GM18508 (cell line): ENCODE results near the gene PXDN.
"Not testable (repeated sequence)": the region's sequence is repeated elsewhere in the genome, so short reads cannot be mapped to it uniquely, and the experiment has no call there.

Experiments used
- ATAC-seq: cut with Tn5 transposase; IDR thresholded peaks from one replicate; pipeline ENCODE4 v1.9.1; 2021; ENCODE audit warnings: moderate number of reproducible peaks; ENCODE audit not compliant: insufficient read depth, unreplicated experiment

PXDN gene

DNA sequence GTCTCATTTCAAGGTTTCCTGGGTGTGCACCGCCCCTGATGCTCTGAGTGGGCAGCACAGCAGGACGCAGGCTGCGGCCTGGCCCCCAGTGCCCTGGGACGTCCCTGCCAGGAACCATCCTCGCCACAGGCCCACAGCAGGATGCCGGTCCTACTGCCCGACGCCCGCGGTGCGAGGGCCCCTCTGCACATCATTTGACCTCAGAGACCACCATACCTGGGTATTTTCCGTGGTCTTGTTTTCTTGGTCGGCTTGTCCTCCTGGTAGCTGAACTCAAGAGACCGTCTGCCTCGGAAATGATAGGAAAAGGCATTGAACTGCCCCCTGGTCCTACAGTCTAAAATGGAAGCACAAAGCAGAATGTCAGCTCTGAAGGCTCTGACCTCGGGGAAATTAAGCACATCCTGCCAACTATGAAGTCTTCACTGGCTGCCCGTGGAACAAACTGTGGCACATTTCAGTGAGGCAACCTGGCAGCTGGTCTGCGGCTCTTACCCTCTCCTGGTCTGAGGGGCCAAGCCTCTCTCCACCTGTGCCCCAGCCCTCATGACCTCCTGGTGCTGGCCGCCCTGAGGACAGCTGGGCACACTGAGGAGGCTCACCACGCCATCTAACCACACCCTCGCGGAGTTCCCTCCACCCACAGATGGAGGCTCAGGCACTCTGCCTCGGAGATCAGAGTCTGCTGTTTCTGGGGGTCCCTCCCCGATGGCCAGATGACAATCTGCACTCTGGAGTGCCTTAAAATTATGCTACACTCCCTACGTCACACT, 105.0 kb downstream of the PXDN start:
- no peak for ATAC-seq

DNA sequence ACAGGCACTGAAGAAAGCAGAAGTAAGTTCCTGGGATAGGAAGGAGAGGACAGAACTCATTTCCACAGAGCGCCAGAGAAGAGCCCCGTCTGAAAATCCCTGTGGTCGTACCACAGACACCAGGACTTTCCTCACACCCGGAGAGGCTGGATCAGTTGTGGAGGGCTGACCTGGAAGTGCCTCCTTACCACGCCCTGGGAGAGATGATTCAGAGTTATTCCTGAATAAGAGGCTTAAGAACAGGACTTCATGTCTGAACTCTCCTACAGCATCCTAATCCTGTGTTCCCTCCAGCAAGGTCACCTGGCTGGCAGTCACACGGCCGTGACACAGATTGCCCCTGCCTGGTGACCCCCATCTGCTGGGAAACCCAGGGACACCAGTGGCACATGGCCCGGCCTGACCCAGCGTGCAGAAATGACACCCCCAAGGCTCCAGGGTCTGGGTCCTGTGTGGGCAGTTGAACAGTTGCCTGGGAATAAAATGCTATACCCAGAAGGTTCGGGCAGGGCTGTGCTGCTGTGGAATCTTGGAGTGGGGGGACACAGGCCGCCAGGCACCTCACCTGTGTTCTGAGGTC, 105.9 kb downstream of the PXDN start:
- ATAC-seq = no peak

DNA sequence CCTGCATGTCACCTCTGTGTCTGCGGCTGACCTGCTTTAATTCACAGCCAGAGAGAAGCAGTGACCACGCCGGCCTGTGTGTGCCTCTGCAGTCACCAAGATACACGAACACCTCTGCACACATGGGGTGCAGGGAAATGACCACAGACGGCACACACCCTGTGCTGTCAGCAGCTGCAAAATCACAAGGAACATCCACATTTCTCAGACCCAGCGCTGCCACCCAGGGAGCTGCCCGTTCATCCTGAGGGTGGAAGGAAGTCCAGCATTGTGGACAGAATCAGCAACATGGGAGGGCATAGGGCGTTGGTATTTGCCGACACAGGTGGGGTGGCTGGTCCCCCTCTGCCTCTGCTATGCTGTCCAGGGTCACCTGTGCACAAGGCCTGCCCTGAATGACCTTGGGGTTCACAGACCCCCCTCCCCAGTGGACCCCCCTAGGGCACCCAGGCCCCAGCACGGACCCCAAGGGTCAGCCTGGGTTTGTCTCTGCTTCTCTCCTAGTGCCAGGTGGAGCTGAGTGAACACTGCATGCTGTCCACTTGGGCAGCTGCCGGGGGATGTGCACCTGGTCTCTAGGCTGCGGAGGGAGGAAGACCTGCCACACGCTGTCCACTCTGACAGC, 107.4 kb downstream of the PXDN start:
- no peak for ATAC-seq

DNA sequence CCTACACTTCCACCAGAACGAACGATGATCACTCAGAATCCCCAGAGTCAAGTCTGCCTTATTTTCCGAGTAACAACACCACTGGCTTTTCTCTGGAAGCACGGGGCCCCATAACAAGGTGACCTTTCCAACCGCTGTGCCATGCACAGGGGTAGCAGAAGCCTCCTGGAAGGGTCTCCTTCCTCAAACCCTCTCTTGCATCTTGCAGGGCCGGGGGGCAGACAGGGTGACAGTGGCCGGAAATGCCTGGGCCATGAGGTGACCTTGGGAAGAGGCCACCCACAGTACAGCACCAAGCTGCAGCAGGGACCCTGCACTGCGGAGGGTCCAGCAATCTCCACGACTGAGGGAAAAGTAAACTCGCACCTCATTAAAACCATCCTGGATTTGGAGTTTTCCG, 108.5 kb downstream of the PXDN start:
- no peak for ATAC-seq

DNA sequence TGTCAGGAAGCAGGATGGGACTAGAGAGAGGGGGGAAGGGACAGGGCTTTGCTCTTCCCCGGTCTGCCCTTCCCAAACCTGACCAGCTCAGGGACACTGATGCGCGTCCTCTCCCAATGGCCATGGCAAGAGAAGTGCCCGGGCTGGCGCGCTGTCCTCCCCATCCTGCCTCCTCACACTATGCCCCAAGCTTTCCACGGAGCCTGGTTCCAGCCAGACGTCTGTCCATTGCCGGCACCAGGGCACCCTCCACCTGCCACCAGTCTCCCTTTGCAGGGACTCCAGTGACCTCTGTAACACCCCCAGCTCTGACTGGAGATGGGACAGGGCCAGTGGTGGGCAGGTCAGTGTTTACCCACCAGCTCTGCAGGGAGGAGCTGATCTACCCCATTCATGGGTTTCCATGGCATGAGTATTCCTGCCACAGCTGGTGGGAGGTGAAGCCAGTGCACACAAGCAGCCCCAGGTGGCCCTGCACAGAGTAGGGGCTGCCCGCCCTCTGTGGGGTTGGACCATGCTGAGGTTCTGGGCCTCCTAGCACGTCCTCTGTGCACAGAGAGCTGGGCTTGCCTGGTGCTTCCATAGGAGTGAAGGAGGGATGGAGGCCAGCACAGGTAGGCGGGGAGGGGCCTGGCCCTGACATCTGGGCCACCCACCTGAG, 109.5 kb downstream of the PXDN start:
- ATAC-seq = no peak

DNA sequence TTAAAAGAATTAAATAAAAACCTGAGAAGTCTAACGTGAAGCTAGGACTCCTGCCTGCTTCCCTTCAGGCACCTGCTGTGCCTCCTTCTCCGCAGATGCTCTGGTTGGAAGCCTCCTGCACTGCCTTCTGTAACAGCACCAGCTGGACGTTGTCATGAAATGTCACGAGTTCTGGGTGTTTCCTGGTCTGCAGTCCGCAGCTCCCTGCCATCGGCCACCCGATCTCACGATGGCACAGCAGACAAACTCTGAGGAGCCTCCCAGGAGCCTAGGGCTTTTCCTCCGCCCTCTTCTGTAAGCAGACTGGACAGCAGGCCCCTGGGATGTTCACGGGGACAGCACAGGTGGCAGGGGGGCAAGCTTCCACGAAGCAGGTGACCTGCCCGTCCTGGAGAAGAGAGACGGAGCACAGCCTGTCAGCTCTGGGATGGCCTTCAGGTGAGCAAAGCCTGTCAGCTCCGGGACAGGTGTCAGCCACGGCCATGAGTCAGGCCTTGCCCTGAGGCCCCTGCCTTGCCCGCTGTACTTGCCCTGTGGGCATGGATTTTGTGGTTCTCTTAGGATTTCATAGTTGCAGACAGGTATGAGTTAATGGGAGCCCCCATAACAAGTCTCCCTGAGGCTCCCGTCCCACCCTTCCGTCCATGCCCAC, 110.3 kb downstream of the PXDN start:
- ATAC-seq = no peak

DNA sequence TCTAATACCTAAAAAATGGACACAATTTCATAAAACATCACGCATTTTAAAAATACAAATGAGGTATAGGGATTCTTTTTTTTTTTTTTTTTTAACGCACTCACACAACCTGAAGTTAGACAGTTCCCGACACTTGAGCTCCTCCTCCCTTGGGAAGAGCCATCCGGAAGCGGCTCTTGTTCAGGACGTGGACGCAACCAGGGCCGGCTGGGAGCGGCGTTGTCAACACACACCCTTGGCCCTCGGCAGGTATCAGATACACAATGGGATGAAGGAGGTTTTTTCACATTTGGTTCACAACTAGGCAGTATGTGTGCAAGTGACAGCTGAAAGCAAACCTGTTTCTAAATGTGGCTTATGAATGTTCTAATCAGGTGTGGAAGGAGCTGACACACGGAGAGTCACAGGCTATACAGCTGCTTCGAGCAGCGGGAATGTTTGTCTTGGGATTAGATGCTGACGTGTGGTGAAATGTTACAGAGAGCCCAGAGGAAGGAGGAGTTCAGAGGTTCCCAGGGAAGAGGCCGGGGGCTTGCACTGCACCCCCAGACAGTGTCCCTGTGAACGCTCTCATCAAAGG, 111.1 kb downstream of the PXDN start:
- no peak for ATAC-seq

DNA sequence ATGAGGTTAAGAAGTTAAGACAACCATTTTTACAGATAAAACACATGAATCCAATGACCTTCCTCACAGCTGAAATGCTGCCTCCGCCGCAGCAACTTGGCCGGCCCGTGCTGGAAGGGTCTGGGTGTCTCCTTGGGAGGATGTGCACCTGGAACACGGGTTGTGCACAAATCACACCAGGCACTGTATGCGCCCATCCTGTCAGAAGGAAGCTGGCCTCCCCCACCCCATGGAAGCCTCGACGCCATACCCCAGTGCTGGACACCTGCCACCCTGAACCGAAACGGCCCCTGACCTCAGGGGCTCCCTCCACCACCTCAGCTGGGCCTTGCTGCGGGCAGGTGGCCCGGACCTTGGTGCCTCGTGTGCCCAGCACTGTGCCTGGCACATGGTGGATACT, 111.8 kb downstream of the PXDN start:
- ATAC-seq = no peak

DNA sequence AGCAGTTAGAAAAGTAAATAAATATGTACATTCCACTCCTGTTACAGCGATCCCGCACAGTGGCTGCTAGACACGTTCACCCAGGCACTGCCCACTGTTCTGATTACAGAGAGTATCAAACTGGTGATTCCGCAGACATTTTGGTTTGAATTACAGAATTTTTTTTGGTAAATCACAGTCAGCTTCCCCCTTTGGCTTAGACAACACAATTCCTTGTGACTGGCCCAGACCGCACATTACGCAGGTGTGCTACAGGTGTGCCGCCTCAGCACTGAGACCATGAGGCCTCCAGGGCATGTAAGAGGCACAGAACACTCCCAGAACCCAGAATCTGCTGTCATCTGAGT, 112.3 kb downstream of the PXDN start:
- no peak for ATAC-seq

DNA sequence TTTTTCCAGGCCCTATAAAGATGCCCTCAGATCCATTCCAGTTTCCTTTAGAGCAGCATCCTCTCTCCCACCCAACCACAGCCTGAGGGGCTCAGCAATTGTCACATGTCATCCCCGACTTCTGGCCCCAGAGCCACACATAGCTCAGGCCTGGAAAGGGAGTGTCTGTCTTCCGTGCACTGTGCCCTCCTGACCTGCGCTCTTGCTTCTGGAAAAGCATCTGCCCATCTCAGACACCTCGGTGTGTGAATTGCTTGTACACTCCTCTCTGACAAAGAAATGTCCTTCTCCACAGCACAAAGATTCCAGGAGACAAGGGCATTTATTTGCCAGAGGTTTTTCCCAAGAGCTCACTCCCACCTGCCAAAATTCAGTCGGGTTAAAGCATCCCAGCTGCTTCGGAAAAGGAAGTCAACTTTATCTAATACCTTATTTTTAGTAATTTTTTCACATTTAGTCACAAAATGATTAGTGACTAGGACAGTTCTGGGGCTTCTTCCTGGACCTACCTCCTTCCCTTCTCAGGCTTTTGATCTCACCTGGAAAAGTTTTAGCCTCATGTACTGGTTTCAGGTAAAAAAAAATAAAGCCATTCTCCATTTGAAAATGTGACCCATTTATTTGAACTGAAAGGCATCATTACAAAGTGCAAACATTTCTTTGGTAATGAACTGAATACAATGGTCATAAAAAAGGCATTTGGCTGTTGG, 112.9 kb downstream of the PXDN start:
- ATAC-seq = no peak

DNA sequence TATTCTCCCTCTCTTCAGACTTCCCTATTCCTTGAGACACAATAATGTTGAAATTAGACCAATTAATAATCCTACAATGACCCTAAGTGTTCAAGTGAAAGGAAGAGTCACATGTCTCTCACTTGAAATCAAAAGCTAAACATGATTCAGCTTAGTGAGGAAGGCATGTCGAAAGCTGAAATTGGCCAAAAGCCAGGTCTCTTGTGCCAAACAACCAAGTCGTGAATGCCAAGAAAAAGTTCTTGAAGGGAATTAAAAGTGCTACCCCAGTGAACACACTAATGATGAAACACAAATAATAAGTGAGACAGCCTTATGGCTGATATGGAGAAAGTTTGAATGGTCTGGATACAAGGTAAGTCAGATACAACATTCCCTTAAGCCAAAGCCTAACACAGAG, 115.4 kb downstream of the PXDN start:
- ATAC-seq = no peak

DNA sequence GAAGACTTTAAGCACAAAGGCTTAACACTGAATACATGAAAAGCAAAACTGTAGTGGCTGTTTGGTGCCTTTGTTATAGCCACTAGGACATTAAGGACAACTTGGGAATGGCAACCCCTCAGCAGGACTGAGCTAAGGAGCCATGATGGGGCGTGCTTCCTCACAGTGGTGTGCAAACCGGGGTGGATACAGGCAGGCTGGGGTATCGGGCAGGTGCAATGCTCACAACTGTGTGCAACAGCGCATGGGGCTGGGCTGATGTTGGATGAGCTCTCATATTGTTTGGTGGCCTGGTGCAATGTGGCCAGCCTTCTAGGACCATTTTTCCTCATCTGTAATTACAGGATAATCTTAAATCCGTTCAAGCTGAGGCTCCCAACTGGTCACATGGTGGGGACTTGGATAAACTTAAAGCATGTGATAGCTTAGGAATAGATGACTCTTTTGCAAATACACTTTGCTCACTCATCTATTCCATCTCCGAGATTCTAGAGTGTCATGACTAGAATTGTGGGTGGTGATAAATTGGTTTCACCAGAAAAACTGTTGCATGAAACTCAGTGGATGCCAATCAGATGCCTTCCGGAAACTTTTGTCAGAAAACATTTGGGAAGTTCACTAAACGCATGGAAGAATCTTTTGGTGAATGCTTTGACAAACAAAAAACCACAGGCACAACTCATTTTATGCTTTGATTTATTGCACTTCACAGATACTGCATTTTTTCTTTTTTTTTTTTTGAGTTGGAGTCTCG, 116.5 kb downstream of the PXDN start:
- ATAC-seq = no peak

DNA sequence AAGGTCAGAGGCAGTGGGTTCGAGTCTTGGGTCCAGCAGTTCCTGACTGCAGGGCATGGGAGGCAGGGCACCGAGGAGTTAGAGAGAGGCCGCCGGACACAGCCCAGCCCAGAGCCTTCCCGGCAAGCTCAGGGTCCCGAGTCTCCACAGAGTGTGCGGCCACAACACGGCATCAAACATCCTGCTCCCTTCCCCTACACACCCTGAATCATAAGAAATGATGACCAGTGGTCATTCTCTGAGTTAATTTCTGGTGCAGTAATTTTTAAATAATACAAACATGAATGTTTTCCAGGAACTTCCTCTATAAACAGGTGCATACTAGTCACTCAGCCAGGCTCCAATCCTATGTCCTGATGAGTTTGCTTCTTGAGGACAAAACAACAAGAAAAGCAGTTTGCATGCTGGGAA, 118.0 kb downstream of the PXDN start:
- no peak for ATAC-seq

DNA sequence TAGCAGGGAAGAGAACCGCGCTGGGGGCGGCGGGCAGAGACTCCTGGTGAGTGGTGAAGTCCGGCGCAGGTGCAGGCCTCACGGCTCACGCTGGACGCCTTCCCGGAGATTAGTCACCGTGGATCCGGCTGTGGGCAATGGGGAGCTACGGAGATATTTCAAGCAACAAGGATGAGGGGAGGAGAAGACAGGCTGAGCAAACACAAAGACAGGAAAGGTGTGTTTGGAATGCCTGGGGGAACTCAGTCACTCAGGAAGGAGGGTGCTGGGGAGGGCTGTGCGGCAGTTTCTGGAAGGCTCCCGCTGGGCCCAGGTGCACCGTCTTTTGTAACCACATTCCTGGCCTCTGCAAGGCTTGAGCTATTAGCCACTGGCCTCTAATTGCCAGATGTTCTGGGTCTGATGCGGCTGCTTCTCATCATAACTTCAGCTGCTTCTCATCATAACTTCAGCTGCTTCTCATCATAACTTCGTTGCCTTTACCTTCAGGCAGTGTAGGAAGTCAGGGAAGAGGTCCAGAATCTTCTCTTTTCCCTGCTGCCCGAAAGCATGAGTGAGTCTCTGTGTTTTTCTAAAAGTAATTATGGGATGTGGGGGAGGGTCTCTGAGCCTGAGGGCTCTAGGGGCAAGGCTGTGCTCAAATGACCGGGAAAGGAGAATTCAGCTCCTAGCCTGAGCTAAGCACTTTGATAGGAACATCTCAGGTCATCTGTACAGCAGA, 118.9 kb downstream of the PXDN start:
- no peak for ATAC-seq

DNA sequence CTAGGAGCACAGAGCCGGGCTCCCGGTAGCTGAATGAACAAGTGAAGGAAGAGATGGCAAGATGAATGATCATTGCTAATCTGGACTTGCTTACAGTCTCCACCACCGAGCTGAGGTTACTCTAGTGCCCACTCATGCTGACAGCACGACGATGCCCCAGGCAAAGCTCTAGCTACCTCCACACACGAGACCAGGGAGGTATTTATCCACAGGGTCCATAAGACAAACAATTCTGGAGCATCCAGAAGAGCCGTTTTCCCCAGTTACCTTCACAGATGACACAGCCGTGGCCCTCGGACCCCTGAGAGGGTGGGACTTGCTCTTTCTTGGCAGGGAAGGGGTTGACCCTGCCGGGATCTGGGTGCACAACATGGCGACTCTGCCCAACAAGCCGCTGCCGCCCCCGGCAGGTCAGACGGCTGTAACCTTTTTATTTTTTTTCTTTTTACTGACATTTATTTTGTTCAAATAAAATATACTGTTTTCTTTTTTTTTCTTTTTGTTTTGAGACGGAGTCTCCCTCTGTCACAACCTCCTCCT, 120.3 kb downstream of the PXDN start:
- no peak for ATAC-seq

DNA sequence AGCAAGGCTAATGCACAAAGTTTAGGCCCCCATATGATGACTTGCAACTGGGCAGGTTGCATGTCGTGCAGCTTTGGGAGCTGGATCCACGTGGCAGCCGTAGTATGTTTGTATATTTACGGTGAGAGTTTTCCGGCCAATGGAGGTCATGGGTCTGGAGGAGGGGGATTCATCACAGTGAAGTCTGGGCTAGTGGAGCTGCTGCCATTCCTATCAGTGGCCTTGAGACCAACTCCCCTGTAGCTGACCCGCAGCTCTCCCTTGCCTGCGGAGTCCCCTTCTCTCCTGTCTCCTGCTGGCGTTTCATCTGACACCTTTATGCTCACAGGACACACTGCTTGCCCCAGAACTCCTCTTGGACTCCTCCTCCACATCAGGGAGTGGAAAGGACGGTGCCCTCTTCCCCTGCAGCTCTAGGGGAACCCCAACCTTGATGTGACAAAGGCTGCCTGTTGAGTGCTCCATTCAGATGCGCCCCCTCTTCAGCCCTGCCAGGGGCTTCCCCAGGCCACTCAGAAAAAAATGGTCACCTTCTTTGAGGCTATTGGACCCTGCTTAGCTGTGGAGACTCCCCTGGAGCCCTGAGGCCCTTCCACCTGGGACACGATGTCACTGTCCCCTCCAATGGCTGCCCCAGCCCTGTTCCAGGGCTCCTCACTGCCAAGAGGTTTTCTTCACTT, 121.7 kb downstream of the PXDN start:
- ATAC-seq = no peak

DNA sequence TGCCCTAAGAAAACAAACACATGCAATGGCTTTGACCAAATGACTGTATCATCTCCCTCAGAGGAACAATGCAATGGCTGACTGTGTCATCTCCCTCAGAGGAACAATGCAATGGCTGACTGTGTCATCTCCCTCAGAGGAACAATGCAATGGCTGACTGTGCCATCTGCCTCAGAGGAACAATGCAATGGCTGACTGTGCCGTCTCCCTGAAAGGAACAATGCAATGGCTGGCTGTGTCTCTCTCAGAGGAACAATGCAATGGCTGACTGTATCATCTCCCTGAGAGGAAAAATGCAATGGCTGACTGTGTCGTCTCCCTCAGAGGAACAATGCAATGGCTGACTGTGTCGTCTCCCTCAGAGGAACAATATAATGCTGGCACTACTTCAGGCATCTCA, 122.3 kb downstream of the PXDN start:
- not testable (repeated sequence) for ATAC-seq

DNA sequence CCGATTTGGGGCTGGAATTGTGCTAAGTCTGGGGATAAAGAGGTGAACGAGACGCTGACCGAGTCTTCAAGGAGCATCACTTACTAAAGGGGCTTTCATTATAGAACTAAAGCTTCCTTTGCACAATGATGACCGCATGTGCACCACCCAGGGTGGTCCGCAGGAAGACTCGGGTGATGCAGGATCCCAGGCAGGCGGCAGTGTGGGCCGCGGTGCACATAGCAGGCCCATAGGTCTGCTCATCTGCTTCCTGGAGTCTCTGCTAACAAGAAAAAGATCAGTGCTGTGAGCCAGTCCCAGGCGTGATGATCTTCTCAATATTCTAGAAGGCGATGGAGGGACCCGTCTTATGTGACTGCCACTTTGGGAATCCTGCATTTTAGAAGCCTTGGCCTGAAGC, 122.8 kb downstream of the PXDN start:
- no peak for ATAC-seq
